Measurements from ENCODE around the gene TCN2.

The TCN2 gene

GRCh38 chr22:30640361-30640760, 33.4 kb downstream of the TCN2 start:
- H2AFZ ChIP-seq (ENCODE audit: low read depth, low read length, severe bottlenecking): no peak overlapping the region
- H3K9me3 ChIP-seq (ENCODE audit: insufficient read depth, low read length): no peaks in the 10 kb centered on the region
- no peaks in the 10 kb centered on the region for H3K79me2 ChIP-seq (ENCODE audit: insufficient read depth, low read length)
- no peaks in the 10 kb centered on the region for H3F3A ChIP-seq (ENCODE audit: insufficient read depth)
- TF ChIP-seq EZH2phosphoT487 (conservative IDR thresholded peaks at IDR 0.05; ENCODE audit: low read length): no peak
- TF ChIP-seq, protein P1, sequence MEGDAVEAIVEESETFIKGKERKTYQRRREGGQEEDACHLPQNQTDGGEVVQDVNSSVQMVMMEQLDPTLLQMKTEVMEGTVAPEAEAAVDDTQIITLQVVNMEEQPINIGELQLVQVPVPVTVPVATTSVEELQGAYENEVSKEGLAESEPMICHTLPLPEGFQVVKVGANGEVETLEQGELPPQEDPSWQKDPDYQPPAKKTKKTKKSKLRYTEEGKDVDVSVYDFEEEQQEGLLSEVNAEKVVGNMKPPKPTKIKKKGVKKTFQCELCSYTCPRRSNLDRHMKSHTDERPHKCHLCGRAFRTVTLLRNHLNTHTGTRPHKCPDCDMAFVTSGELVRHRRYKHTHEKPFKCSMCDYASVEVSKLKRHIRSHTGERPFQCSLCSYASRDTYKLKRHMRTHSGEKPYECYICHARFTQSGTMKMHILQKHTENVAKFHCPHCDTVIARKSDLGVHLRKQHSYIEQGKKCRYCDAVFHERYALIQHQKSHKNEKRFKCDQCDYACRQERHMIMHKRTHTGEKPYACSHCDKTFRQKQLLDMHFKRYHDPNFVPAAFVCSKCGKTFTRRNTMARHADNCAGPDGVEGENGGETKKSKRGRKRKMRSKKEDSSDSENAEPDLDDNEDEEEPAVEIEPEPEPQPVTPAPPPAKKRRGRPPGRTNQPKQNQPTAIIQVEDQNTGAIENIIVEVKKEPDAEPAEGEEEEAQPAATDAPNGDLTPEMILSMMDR (IDR thresholded peaks at IDR 0.05; ENCODE audit: insufficient read depth, low read length, poor library complexity, severe bottlenecking): no peak
- no peak overlapping the region for H3K27ac ChIP-seq (ENCODE audit: low read depth, low read length)
- no peak overlapping the region for H3K4me3 ChIP-seq (ENCODE audit: insufficient read depth, low read length, poor library complexity, severe bottlenecking)
- H3K9me2 ChIP-seq (replicated peaks; ENCODE audit: insufficient read depth, low read length): no peaks in the 10 kb centered on the region
- no peaks in the 10 kb centered on the region for H4K20me1 ChIP-seq (ENCODE audit: low read depth, low read length)
- H3K4me2 ChIP-seq (ENCODE audit: low read depth, low read length, poor library complexity, severe bottlenecking): no peak overlapping the region
- no peak overlapping the region for H3K9ac ChIP-seq (ENCODE audit: low read length)
- H3K27me3 ChIP-seq (ENCODE audit: low read length): no peaks in the 10 kb centered on the region
- no peaks in the 10 kb centered on the region for H3K36me3 ChIP-seq (ENCODE audit: low read length)

- Histone ChIP-seq H3K9me2 (replicated peaks; ENCODE audit: insufficient read depth, low read length) (no peaks in the 10 kb centered on the region), H3K9ac (ENCODE audit: low read length) (no peak overlapping the region), H4K20me1 (ENCODE audit: low read depth, low read length) (no peaks in the 10 kb centered on the region), H3K27me3 (ENCODE audit: low read length) (no peaks in the 10 kb centered on the region), H3K4me2 (ENCODE audit: low read depth, low read length, poor library complexity, severe bottlenecking) (no peak overlapping the region), H3F3A (ENCODE audit: insufficient read depth) (no peaks in the 10 kb centered on the region), H2AFZ (ENCODE audit: low read depth, low read length, severe bottlenecking) (no peak overlapping the region), H3K4me3 (ENCODE audit: insufficient read depth, low read length, poor library complexity, severe bottlenecking) (no peak overlapping the region), H3K27ac (ENCODE audit: low read depth, low read length) (no peak overlapping the region), H3K9me3 (ENCODE audit: insufficient read depth, low read length) (no peaks in the 10 kb centered on the region), H3K36me3 (ENCODE audit: low read length) (no peaks in the 10 kb centered on the region), H3K79me2 (ENCODE audit: insufficient read depth, low read length) (no peaks in the 10 kb centered on the region)
- TF ChIP-seq, protein P1 (IDR thresholded peaks at IDR 0.05; ENCODE audit: insufficient read depth, low read length, poor library complexity, severe bottlenecking): no peak
- no peak for TF ChIP-seq EZH2phosphoT487 (conservative IDR thresholded peaks at IDR 0.05; ENCODE audit: low read length)
Observed at GRCh38 chr22:30640839-30641430, 34.0 kb downstream of the TCN2 start.

GRCh38 chr22:30643055-30643875, 36.3 kb downstream of the TCN2 start:
- H3K4me3 ChIP-seq (ENCODE audit: insufficient read depth, low read length, poor library complexity, severe bottlenecking): no peak overlapping the region
- H3K9me3 ChIP-seq (ENCODE audit: insufficient read depth, low read length): no peaks in the 10 kb centered on the region
- no peaks in the 10 kb centered on the region for H3K9me2 ChIP-seq (replicated peaks; ENCODE audit: insufficient read depth, low read length)
- no peak overlapping the region for H2AFZ ChIP-seq (ENCODE audit: low read depth, low read length, severe bottlenecking)
- no peaks in the 10 kb centered on the region for H3K79me2 ChIP-seq (ENCODE audit: insufficient read depth, low read length)
- no peak overlapping the region for H3K9ac ChIP-seq (ENCODE audit: low read length)
- H3K36me3 ChIP-seq (ENCODE audit: low read length): no peaks in the 10 kb centered on the region
- no peaks in the 10 kb centered on the region for H3F3A ChIP-seq (ENCODE audit: insufficient read depth)
- no peak overlapping the region for H3K27ac ChIP-seq (ENCODE audit: low read depth, low read length)
- no peaks in the 10 kb centered on the region for H3K27me3 ChIP-seq (ENCODE audit: low read length)
- no peaks in the 10 kb centered on the region for H4K20me1 ChIP-seq (ENCODE audit: low read depth, low read length)
- no peak for TF ChIP-seq EZH2phosphoT487 (conservative IDR thresholded peaks at IDR 0.05; ENCODE audit: low read length)
- TF ChIP-seq, protein P1 (IDR thresholded peaks at IDR 0.05; ENCODE audit: insufficient read depth, low read length, poor library complexity, severe bottlenecking): no peak
- no peak overlapping the region for H3K4me2 ChIP-seq (ENCODE audit: low read depth, low read length, poor library complexity, severe bottlenecking)

All from SU-DHL-6 (cell line).